HG02938 (cell line): ENCODE data around the gene DUSP22.

Experiments
- ATAC-seq: cut with Tn5 transposase; IDR thresholded peaks from one replicate; pipeline ENCODE4 v1.9.1; 2021; ENCODE audit warnings: mild to moderate bottlenecking, moderate library complexity; ENCODE audit not compliant: unreplicated experiment

The DUSP22 gene

GRCh38 chr6:349491-349921, 57.2 kb downstream of the DUSP22 start:
- no peak for ATAC-seq

GRCh38 chr6:350371-350770, 58.1 kb downstream of the DUSP22 start:
- ATAC-seq, result no peak

GRCh38 chr6:351011-351866, 59.0 kb downstream of the DUSP22 start:
- ATAC-seq, result no peak

- ATAC-seq, result no peak
Observed at GRCh38 chr6:351867-352289, 59.6 kb downstream of the DUSP22 start.

GRCh38 chr6:352474-352873, 60.2 kb downstream of the DUSP22 start:
- no peak for ATAC-seq

GRCh38 chr6:352896-353470, 60.7 kb downstream of the DUSP22 start:
- ATAC-seq, result no peak

GRCh38 chr6:353642-354614, 61.6 kb downstream of the DUSP22 start:
- ATAC-seq, result no peak

- ATAC-seq, result no peak
Observed at GRCh38 chr6:354631-355280, 62.5 kb downstream of the DUSP22 start.

- no peak for ATAC-seq
Observed at GRCh38 chr6:355373-356208, 63.3 kb downstream of the DUSP22 start.

- peak; percentile 33 for ATAC-seq
Observed at GRCh38 chr6:356828-357251, 64.6 kb downstream of the DUSP22 start.

- no peak for ATAC-seq
Observed at GRCh38 chr6:357261-357790, 65.0 kb downstream of the DUSP22 start.

GRCh38 chr6:357791-358341, 65.6 kb downstream of the DUSP22 start:
- ATAC-seq, result no peak

GRCh38 chr6:358432-358831, 66.1 kb downstream of the DUSP22 start:
- no peak for ATAC-seq

GRCh38 chr6:358847-359246, 66.6 kb downstream of the DUSP22 start:
- ATAC-seq, result no peak

- ATAC-seq, result no peak
Observed at GRCh38 chr6:359261-360035, 67.2 kb downstream of the DUSP22 start.

- no peak for ATAC-seq
Observed at GRCh38 chr6:360349-360748, 68.1 kb downstream of the DUSP22 start.

GRCh38 chr6:360764-361373, 68.6 kb downstream of the DUSP22 start:
- ATAC-seq, result no peak
